ENCODE measurements around the gene RSPRY1.

The RSPRY1 gene

DNA sequence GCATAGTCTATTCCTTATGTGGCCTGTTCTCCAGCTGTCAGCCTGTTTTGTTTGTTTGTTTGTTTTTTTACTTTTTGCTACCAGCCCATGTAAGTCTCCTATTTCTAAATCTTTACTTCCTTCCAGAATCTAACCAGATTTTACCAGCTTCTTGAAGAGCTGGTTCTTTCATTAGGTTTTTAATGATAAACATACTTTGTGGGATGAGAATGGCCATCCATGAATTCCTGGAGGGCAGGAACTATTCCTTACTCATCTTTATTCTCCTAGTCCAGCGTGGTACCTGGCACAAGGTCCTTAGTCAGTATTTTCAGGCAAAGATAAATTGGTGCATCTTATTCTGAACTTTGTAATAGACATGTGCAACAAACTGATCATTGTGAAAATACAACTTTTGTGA lies 17.3 kb downstream of the RSPRY1 start:
- H3K79me2 ChIP-seq (ENCODE audit: control insufficient read depth, insufficient read depth, low read length, poor library complexity) = no peaks in the 10 kb centered on the region
- H2AFZ ChIP-seq (ENCODE audit: insufficient read depth, low read length, poor library complexity) = no peak overlapping the region
- WGBS (ENCODE audit: extremely low coverage, insufficient coverage, insufficient read length) = no CpG with 5 or more reads among the region's 1 CpG
- no peak overlapping the region for H3K14ac ChIP-seq (ENCODE audit: low read length)
- H3K27ac ChIP-seq (ENCODE audit: low read depth, low read length) = no peak overlapping the region
- no peak overlapping the region for H4K91ac ChIP-seq (ENCODE audit: low read depth, low read length)
- H3K4ac ChIP-seq (ENCODE audit: low read depth, low read length) = no peak overlapping the region
- H2AK5ac ChIP-seq (ENCODE audit: low read length) = no peak overlapping the region
- no peak overlapping the region for H3K9ac ChIP-seq (ENCODE audit: low read length)
- no peaks in the 10 kb centered on the region for H3K27me3 ChIP-seq (ENCODE audit: insufficient read depth, low read length)
- no peaks in the 10 kb centered on the region for H3K4me1 ChIP-seq (ENCODE audit: control insufficient read depth in 1 of 2, insufficient read depth in 2 of 2, low read length in 2 of 2)
- no peak overlapping the region for H2BK120ac ChIP-seq (ENCODE audit: insufficient read depth, low read length, poor library complexity)
- H2BK12ac ChIP-seq (ENCODE audit: low read length) = no peak overlapping the region
- H4K8ac ChIP-seq (ENCODE audit: low read depth, low read length) = no peak overlapping the region
- DNase-seq = no peak
- H3K79me1 ChIP-seq (ENCODE audit: low read length) = no peaks in the 10 kb centered on the region
- H3K4me3 ChIP-seq (ENCODE audit: low read depth, low read length) = no peak overlapping the region
- no peak overlapping the region for H4K12ac ChIP-seq (ENCODE audit: low read depth, low read length)
- H2BK5ac ChIP-seq (ENCODE audit: low read depth, low read length, poor library complexity) = no peak overlapping the region
- H3K36me3 ChIP-seq (ENCODE audit: control insufficient read depth in 1 of 2, insufficient read depth in 2 of 2, low read length in 2 of 2) = peaks cover 8 to 15% of the 10 kb centered on the region in 2 experiments
- H3K18ac ChIP-seq (ENCODE audit: low read length) = no peak overlapping the region
- H3K4me2 ChIP-seq (ENCODE audit: low read length) = no peak overlapping the region
- H3K9me3 ChIP-seq (ENCODE audit: insufficient read depth, low read depth, low read length) = no peaks in the 10 kb centered on the region
- H3K23ac ChIP-seq (ENCODE audit: low read length) = no peak overlapping the region

DNA sequence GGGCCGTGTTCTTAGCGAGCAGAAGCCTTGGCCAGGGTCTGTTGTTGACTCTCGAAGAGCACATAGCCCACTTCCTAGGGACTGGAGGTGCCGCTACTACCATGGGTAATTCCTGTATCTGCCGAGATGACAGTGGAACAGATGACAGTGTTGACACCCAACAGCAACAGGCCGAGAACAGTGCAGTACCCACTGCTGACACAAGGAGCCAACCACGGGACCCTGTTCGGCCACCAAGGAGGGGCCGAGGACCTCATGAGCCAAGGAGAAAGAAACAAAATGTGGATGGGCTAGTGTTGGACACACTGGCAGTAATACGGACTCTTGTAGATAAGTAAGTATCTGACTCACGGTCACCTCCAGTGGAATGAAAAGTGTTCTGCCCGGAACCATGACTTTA lies 18.5 kb downstream of the RSPRY1 start:
- DNase-seq = no peak
- Histone ChIP-seq H3K4me2 (ENCODE audit: low read length) (no peak overlapping the region), H3K4me1 (ENCODE audit: control insufficient read depth in 1 of 2, insufficient read depth in 2 of 2, low read length in 2 of 2) (no peaks in the 10 kb centered on the region), H3K9ac (ENCODE audit: low read length) (no peak overlapping the region), H2AFZ (ENCODE audit: insufficient read depth, low read length, poor library complexity) (no peak overlapping the region), H3K4ac (ENCODE audit: low read depth, low read length) (no peak overlapping the region), H4K91ac (ENCODE audit: low read depth, low read length) (no peak overlapping the region), H3K36me3 (ENCODE audit: control insufficient read depth in 1 of 2, insufficient read depth in 2 of 2, low read length in 2 of 2) (peaks cover 15 to 21% of the 10 kb centered on the region in 2 experiments), H2BK5ac (ENCODE audit: low read depth, low read length, poor library complexity) (no peak overlapping the region), H3K79me1 (ENCODE audit: low read length) (no peaks in the 10 kb centered on the region), H3K23ac (ENCODE audit: low read length) (no peak overlapping the region), H4K8ac (ENCODE audit: low read depth, low read length) (no peak overlapping the region), H3K18ac (ENCODE audit: low read length) (no peak overlapping the region), H3K4me3 (ENCODE audit: low read depth, low read length) (no peak overlapping the region), H2AK5ac (ENCODE audit: low read length) (no peak overlapping the region), H2BK12ac (ENCODE audit: low read length) (no peak overlapping the region), H3K27ac (ENCODE audit: low read depth, low read length) (no peak overlapping the region), H3K9me3 (ENCODE audit: insufficient read depth, low read depth, low read length) (no peaks in the 10 kb centered on the region), H3K27me3 (ENCODE audit: insufficient read depth, low read length) (no peaks in the 10 kb centered on the region), H4K12ac (ENCODE audit: low read depth, low read length) (no peak overlapping the region), H2BK120ac (ENCODE audit: insufficient read depth, low read length, poor library complexity) (no peak overlapping the region), H3K79me2 (ENCODE audit: control insufficient read depth, insufficient read depth, low read length, poor library complexity) (no peaks in the 10 kb centered on the region), H3K14ac (ENCODE audit: low read length) (no peak overlapping the region)
- no CpG with 5 or more reads among the region's 12 CpGs for WGBS (ENCODE audit: extremely low coverage, insufficient coverage, insufficient read length)

DNA sequence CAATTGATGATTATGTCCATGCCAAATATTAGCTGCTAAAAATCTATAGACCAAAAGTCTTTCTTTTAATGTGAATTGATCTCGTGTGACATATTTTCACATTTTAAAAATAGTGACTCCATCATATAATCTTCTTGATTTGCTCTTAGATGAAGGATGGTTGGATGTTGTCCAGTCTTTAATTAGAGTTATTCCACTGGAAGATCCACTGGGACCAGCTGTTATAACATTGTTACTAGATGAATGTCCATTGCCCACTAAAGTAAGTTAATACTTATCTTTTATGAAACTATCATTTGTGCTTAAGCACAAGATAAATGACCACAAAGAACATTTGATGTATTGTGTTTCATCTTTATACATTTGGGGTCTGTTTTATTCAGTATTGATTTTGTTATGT lies 22.8 kb downstream of the RSPRY1 start:
- no peak overlapping the region for H2BK12ac ChIP-seq (ENCODE audit: low read length)
- H3K4me3 ChIP-seq (ENCODE audit: low read depth, low read length) = no peak overlapping the region
- H3K23ac ChIP-seq (ENCODE audit: low read length) = no peak overlapping the region

DNA sequence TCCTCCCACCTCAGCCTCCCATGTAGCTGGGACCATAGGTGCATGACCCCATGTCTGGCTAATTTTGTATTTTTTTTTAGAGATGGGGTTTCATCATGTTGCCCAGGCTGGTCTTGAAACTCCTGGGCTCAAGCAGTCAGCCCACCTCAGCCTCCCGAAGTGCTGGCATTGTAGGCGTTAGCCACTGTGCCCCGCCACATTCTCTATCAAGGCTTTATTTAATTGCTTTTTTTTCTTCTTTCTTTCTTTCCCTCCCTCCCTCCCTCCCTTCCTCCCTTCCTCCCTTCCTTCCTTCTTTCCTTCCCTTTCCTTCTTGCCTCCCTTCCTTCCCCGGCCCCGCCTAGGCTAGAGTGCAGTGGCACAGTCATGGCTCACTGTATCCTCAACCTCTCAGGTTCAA lies 23.7 kb downstream of the RSPRY1 start:
- WGBS (ENCODE audit: extremely low coverage, insufficient coverage, insufficient read length) = no CpG with 5 or more reads among the region's 5 CpGs
- Histone ChIP-seq H3K4me1 (ENCODE audit: control insufficient read depth in 1 of 2, insufficient read depth in 2 of 2, low read length in 2 of 2) (no peaks in the 10 kb centered on the region), H2AFZ (ENCODE audit: insufficient read depth, low read length, poor library complexity) (no peak overlapping the region), H2BK5ac (ENCODE audit: low read depth, low read length, poor library complexity) (no peak overlapping the region), H4K91ac (ENCODE audit: low read depth, low read length) (no peak overlapping the region), H4K12ac (ENCODE audit: low read depth, low read length) (no peak overlapping the region), H3K36me3 (ENCODE audit: control insufficient read depth in 1 of 2, insufficient read depth in 2 of 2, low read length in 2 of 2) (peaks cover 26 to 48% of the 10 kb centered on the region in 2 experiments), H3K9me3 (ENCODE audit: insufficient read depth, low read depth, low read length) (no peaks in the 10 kb centered on the region), H3K79me1 (ENCODE audit: low read length) (no peaks in the 10 kb centered on the region), H3K18ac (ENCODE audit: low read length) (no peak overlapping the region), H3K4me3 (ENCODE audit: low read depth, low read length) (no peak overlapping the region), H3K9ac (ENCODE audit: low read length) (no peak overlapping the region), H3K79me2 (ENCODE audit: control insufficient read depth, insufficient read depth, low read length, poor library complexity) (no peaks in the 10 kb centered on the region), H2BK120ac (ENCODE audit: insufficient read depth, low read length, poor library complexity) (no peak overlapping the region), H3K23ac (ENCODE audit: low read length) (no peak overlapping the region), H3K4me2 (ENCODE audit: low read length) (no peak overlapping the region), H3K4ac (ENCODE audit: low read depth, low read length) (no peak overlapping the region), H3K27me3 (ENCODE audit: insufficient read depth, low read length) (no peaks in the 10 kb centered on the region), H4K8ac (ENCODE audit: low read depth, low read length) (no peak overlapping the region), H2AK5ac (ENCODE audit: low read length) (no peak overlapping the region), H3K14ac (ENCODE audit: low read length) (no peak overlapping the region), H2BK12ac (ENCODE audit: low read length) (no peak overlapping the region), H3K27ac (ENCODE audit: low read depth, low read length) (no peak overlapping the region)
- DNase-seq = no peak

More for the DNA sequence above, 22.8 kb downstream of the RSPRY1 start:
- no peak overlapping the region for H2BK5ac ChIP-seq (ENCODE audit: low read depth, low read length, poor library complexity)
- no peak overlapping the region for H3K18ac ChIP-seq (ENCODE audit: low read length)
- no peaks in the 10 kb centered on the region for H3K4me1 ChIP-seq (ENCODE audit: control insufficient read depth in 1 of 2, insufficient read depth in 2 of 2, low read length in 2 of 2)
- DNase-seq = no peak
- no peaks in the 10 kb centered on the region for H3K9me3 ChIP-seq (ENCODE audit: insufficient read depth, low read depth, low read length)
- no peak overlapping the region for H3K4me2 ChIP-seq (ENCODE audit: low read length)
- no peak overlapping the region for H2AFZ ChIP-seq (ENCODE audit: insufficient read depth, low read length, poor library complexity)
- H3K27ac ChIP-seq (ENCODE audit: low read depth, low read length) = no peak overlapping the region
- H3K9ac ChIP-seq (ENCODE audit: low read length) = no peak overlapping the region
- H2BK120ac ChIP-seq (ENCODE audit: insufficient read depth, low read length, poor library complexity) = no peak overlapping the region
- peaks cover 28 to 45% of the 10 kb centered on the region in 2 experiments for H3K36me3 ChIP-seq (ENCODE audit: control insufficient read depth in 1 of 2, insufficient read depth in 2 of 2, low read length in 2 of 2)
- H3K14ac ChIP-seq (ENCODE audit: low read length) = no peak overlapping the region
- no peaks in the 10 kb centered on the region for H3K79me2 ChIP-seq (ENCODE audit: control insufficient read depth, insufficient read depth, low read length, poor library complexity)
- H4K12ac ChIP-seq (ENCODE audit: low read depth, low read length) = no peak overlapping the region
- H3K79me1 ChIP-seq (ENCODE audit: low read length) = no peaks in the 10 kb centered on the region
- H4K8ac ChIP-seq (ENCODE audit: low read depth, low read length) = no peak overlapping the region
- H3K4ac ChIP-seq (ENCODE audit: low read depth, low read length) = no peak overlapping the region
- WGBS (ENCODE audit: extremely low coverage, insufficient coverage, insufficient read length) = no CpG with 5 or more reads among the region's 1 CpG
- no peaks in the 10 kb centered on the region for H3K27me3 ChIP-seq (ENCODE audit: insufficient read depth, low read length)
- H2AK5ac ChIP-seq (ENCODE audit: low read length) = no peak overlapping the region
- no peak overlapping the region for H4K91ac ChIP-seq (ENCODE audit: low read depth, low read length)
